Right kidney (tissue), 1 donor: ENCODE measurements around the gene ATOH8.

Source experiments
- DNase-seq: peaks from one replicate; pipeline ENCODE4 v3.0.0-alpha.2; 2016

ATOH8 gene

GRCh38 chr2:85802354-85803103 lies 48.7 kb downstream of the ATOH8 start:
- no peak for DNase-seq

- DNase-seq = no peak
Measured at GRCh38 chr2:85803704-85804425, 50.1 kb downstream of the ATOH8 start.

DNA sequence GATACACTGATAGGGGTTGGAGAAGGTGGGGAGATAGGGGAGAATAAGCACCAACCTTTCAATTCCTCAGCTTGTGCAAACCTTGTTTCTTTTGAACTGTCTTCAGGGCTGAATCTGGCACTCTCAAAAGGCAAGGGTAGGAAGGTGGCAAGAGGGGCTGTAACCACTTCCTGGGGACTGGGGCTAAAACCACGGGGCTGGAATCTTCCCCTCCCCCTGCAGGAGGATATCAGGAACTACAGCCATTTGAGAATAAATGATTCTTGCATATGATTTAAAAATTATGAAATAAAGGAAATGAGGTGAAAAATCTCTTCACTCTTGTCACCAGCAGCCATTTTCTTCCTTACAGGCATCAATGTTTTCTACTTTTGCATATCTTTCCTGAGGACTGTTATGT lies 50.8 kb downstream of the ATOH8 start:
- DNase-seq = no peak

DNA sequence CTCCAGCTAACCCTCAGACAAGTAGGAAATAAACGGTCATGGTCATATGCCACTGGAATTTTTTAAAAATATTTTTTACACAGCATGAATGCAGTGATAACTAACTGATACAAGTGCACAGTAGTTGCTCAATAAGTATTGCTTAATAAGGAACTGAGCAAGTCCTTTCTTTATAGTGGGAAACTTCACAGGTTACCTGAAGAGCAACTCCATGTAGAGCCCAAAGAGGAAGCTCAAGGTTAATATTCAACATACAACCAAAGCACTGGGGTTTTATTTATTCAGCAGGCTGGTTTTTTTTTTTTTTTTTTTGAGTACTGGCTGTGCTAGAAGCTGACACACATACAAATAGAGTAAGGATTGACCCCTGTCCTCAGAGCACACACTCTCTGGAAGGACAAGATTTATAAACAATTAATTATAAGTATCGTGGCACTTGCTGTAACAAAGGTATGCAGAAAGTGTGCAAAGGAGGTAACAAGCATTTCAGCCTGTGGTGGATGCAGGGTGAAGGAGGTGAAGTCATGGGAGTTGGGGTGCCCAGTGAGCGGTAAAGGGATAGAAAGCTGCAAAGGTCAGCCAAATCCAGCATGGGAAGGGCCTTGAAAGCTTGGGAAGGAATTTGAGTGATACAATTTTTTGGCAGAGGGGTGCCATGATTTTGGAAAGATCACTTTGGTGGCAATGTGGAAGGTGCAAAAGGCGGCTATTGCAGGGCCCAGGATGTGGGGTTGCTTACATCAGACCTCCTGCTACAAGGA lies 52.7 kb downstream of the ATOH8 start:
- no peak for DNase-seq

- DNase-seq = no peak
Measured at GRCh38 chr2:85807756-85808155, 54.0 kb downstream of the ATOH8 start.

- no peak for DNase-seq
Measured at GRCh38 chr2:85810371-85811179, 56.8 kb downstream of the ATOH8 start.

DNA sequence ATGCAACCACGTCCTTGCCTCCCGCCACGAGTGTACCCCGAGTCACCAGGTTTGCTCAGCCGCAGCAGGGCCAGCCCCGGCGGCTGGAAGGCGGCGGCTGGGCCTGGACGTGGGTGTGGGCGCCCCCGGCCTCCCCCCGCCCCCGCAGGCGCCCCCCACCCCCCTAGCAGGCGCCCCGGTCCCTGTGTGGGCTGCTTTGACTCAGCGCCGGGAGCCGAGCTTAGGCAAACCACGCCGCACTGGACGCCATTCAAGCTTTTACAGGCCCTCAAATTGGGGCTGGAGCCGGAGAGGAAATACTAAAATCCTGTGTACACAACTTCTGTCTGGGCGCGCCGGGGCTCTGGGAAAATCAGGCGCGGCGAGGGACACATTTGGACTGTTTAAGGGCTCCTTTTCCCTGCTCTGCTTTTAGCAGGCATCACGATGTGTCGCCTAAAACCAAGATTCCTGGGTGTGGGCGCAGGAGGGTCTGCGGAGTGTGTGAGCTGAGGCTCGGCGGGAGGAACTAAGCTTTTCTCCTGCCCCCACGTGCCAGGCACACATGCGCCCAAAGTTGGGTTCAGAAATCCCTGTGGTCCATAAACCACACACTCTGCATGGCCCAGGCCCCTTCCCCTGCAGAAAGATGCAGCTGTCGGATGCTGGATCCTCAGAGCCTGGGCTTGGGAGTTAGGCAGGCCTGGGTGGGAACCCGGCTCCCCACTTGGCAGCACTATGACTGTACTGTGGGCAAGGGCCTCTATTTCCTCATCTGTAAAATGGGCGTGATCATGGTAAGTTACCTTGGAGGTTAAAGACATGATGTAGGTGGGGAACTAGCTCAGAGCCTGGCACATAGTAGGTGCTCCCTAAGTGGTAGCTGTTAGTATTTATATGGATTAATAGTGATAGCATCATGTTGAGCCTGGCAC lies 57.6 kb downstream of the ATOH8 start:
- no peak for DNase-seq

DNA sequence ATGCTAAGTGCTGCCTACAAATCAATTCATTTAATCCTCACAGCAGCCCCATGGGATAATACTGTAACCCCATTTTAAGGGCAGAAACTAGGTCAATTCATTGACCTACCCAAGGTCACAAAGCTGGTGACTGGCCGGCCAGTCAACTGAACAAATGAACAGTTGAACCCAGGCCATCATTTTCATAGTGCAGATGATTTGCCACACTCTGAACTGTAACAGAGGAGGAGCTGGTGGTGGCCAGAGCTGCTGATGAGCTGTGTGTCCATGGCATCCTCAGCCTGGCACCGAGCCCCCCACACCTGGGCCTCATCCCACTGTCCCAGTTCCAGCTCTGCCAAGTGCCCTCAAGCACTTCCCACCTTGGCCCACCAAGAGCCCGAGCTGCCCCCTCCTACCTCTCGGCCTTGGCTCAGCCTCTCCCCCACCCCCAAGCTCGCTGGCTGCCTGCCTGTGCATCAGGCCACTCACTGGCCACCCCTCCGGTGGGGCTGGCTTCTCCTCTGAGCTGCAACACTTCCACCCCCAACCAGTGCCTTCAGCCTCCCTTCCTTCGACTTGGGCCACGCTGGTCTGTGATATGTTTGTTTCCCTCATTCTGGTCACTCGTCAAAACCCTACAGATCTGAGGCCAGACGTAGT lies 58.4 kb downstream of the ATOH8 start:
- no peak for DNase-seq

DNA sequence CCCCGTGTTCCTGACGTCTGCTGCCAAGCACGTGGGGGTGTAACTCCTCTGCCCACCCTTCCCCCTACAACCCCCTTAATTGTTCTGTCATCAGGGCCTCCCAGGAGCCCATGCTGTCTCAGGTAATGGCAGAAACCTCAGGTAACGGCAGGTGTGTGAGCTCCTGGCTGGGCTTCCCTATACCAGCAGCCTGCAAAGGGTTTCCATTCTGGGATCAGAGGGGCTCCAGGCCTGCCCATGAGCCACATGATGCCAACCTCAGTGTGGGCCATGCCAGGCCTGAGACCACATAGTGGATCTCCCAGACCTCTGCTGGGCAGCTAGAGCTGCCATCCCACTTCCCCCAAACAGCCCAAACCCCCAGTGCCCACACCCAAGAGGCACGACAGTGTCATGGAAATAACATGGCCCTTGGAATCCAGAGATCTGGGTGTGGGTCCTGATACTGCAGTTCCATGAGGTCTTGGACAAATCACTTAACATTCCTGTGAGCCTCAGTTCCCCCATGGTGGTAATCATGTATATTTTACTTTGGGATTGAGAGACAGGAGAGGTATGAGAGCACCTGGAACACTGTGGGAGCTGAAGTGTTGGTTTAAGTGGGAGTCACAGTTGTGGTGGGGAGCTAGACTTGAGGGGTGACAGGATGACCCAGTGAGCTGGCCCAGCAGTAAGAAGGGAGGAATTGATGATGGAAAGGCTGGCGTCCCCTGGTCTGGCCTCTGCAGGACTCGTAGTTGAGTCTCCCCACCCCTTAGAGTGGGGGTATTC lies 59.6 kb downstream of the ATOH8 start:
- no peak for DNase-seq

- DNase-seq = peak; percentile 73
Measured at GRCh38 chr2:85813982-85814801, 60.4 kb downstream of the ATOH8 start.

- DNase-seq = no peak
Measured at GRCh38 chr2:85814802-85815550, 61.2 kb downstream of the ATOH8 start.

DNA sequence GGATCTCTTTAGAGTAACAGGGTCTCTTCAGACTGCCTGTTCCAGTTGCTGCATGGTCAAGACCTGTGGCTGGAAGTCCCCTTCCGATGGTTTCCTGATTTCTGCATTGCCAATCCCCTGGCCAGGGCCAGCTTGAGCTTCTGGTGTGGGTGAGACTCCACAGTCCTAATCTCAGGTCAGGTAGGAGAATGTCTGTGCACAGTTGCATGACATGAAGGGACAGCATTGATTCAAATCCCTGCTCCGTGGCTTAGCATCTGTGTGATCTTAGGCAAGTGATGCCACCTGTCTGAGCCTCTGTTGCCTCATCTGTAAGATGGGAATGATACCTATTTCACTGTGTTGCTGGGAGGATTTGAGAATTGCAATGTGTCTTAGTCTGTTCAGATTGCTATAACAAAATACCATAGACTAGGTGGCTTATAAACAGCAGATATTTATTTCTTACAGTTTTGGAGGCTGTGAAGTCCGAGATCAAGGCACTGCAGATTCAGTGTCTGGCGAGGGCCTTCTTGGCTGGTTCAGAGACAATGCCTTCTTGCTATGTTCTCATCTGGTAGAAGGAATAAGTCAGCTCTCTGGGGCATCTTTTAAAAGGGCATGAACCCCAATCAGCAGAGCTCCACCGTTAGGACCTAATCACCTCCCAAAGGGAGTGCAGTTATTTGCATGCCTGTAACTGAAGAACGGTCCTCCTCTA lies 66.2 kb downstream of the ATOH8 start:
- DNase-seq = no peak

- DNase-seq = no peak
Measured at GRCh38 chr2:85822766-85823165, 69.0 kb downstream of the ATOH8 start.

- no peak for DNase-seq
Measured at GRCh38 chr2:85823951-85824350, 70.2 kb downstream of the ATOH8 start.

GRCh38 chr2:85826990-85827878 lies 73.4 kb downstream of the ATOH8 start:
- peak; percentile 68 for DNase-seq

DNA sequence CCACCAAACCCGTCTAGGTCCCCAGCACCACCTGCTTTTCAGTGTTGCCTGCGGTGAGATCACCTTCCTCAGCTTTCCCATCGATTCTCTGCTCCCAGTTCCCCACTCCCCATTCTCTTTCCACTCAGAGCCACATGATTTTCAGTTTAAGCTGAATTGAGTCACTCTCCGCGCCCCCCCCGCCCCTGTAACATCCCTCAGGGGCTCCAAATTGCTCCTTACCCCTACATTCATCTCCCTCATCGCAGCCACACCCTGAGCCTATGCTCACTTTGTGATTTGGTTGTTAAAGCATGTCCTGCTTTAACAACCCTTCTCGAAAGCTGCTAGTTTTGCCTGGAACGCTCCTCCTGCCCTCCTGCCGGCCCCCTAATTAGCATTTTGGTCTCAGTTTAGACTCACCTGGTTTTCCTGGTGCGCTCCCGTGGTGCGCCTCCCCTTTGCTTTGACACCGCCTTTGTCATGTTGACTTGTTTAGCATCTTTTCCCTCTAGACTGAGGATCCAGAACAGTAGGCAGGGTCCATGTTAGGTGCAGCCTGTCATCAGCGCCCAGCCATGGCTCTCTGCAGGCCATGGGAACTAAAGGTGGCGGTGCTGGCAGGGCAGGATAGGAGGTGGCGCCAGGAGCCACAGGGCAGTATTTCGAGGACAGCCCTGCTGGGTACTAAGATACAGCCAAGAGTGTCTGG lies 74.2 kb downstream of the ATOH8 start:
- DNase-seq = no peak
